ENCODE measurements around the gene ANKRD26.

The ANKRD26 gene

GRCh38 chr10:26959841-26960240 is 140.5 kb downstream of the ANKRD26 start:
- H3K9me3 ChIP-seq (ENCODE audit: control insufficient read depth, low read length): no peaks in the 10 kb centered on the region
- H3K27me3 ChIP-seq (ENCODE audit: control insufficient read depth, insufficient read depth, low read length): no peaks in the 10 kb centered on the region
- H3K4me3 ChIP-seq (ENCODE audit: low read length): no peak overlapping the region
- H3K4me1 ChIP-seq (ENCODE audit: control insufficient read depth, insufficient read depth, low read length): no peaks in the 10 kb centered on the region
- no peak overlapping the region for H3K9ac ChIP-seq (ENCODE audit: low read length)
- H3K36me3 ChIP-seq (ENCODE audit: control insufficient read depth, insufficient read depth, low read length): no peaks in the 10 kb centered on the region

Data from mucosa of stomach (tissue), 1 donor.